ENCODE results near the gene AADACL4. TPM values are rescaled to one million over a fixed set of nuclear protein-coding genes. Genes with fewer than 3 reads are reported as not detected.

The AADACL4 gene
- total RNA-seq, 1 donor from 2014 or later = not detected

DNA sequence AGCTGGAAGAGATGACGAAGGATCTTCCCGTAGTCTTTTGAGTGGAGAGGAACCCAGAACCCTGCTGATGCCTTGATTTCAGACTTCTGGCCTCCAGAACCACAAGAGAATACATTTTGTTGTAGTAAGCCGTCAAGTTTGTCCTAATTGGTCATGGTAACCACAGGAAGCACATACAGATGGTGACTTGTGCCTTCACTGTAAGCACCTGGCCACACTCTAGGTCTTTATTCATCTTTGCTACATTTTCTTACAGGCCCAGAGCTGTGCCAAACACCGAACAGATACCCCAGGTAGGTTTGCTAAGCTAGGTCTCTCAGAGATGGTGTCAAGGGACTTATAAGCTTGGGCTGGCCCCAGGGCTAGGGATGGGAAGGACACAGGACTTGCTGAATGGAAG lies 30.7 kb upstream of the AADACL4 start:
- no peak for ATAC-seq

DNA sequence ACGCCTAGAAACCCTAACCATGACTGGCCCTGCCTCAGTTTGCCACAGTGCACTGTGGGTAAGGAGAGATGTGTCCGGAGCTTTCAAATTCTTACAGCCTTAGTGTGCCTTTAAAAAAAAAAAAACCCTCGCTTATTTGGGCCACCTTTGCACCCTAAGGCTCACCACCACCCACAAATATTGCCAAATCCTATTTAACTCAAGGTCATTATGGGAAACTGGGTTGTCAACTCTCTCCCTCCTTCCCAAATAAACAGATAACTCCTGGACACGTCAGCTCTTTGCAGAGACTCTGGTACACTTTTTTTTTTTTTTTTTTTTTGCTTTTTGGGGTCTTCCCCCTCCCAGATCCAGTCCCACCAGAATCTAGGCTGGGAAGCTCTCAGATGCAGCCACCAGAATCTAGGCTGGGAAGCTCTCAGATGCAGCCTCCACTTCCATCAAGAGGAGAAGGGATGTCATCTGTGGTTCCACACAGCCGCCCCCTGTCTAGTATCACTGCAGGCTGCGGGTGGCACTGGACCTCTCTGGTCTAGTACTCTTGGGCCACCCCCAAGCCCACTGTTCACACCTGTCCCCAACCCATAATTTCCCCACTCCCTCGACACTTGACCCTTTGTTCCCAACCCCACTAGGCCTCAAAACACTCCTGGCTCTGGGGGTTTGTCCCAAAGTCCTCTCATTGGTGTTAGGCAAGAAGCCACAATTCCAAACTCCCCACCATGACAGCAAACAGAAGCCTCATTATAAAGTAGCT lies 29.3 kb upstream of the AADACL4 start:
- ATAC-seq = no peak

DNA sequence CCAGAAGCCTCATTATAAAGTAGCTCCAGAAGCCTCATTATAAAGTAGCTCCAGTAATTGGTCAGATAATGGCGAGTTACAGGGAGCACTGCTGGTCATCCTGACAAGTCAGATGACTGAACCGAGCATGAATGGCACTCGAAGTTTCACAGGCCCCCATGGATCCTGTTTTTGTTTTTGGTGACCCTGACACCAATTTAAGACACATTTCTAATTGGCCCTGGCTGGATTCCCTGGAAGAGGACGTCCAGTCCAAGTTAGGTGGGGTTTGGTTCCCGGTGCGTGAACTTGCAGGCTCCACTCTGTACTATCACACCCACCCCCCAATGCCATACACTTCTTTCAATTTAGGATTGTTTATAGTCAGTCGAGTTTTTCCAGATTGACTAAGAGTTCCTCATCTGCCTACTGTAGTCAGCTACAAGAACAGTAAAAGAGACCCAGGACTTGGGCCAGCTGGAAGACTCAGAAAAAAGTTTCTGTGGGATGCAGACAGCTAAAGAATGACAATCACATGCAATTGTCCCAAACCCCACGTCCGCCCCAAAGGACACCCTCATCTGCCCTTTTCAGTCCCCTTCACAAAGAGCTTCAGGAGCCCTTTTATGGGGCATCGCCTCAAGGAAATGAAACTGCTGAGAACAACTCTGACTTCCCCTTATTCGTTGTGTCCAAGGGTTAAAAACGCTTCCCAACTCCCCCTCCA lies 28.6 kb upstream of the AADACL4 start:
- no peak for ATAC-seq

DNA sequence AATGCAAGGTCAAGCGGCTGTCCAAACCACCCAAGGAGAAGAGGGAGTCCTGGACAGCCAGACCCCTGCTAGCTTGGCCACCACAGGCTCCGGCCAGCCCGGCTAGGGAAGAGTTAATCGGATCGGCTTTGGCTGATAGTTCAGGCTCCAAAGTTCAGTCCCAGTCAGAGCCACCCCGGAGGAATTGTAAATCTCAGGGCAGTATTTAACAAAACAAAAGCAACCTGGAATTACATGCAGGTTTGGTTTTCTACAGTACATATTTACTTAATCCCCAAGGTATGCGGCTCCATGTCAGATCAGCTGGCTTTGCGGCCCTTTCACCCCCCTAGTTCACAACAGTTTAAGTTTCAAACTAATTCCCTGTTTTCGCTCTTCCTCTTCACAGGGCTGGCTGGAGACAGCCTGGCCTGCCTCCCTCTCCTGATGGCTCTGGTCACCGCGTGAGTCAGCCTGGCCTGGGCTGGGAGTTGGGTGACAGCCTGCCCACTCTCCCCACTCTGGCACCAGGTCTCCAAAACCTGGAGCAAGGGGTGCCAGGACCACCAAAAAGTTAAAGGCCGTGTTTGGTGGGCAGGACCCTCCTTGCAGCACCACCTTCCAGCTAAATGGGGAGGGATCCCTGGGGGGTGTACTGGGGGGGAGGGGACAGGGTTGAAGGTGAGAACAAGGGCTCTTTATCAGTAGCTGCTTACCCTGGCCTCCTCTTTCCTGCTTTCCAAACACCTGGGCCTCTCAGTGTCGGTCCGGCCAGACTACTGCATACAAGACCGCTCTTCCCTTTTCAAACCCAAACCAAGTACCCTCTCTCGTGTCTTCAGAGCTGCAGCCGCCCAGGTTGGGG lies 27.8 kb upstream of the AADACL4 start:
- no peak for ATAC-seq

DNA sequence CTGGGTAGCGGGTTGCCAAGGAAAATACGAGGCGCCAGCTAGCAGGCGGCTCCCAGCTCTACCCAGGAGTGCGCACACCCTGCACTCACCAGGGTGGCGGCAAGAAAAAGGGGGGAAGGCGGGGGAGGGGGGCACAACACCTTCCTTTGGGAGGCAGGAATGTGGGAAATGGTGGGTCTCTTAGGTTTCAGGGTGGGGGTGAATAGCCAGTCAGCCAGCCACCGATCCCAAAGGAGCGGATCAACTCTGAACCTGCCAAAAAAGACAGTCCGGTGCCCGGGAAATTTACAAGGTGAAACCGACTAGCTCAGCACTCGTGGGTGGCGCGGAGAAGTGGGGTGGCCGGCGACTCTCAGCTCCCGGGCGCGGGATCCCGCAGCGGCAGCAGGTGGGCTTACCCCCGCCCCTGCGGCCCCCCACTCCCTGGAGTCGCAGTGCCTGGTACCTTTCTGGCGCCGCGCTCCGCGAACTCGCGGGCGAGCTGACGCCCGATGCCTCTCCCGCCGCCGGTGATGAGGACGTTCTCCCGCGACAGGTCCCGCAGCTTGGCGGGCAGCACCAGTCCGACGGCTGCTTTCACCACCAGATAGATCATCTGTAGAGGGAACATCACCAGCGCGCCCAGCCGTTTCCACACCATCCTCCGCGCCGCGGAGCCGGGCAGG lies 27.0 kb upstream of the AADACL4 start:
- ATAC-seq = no peak

DNA sequence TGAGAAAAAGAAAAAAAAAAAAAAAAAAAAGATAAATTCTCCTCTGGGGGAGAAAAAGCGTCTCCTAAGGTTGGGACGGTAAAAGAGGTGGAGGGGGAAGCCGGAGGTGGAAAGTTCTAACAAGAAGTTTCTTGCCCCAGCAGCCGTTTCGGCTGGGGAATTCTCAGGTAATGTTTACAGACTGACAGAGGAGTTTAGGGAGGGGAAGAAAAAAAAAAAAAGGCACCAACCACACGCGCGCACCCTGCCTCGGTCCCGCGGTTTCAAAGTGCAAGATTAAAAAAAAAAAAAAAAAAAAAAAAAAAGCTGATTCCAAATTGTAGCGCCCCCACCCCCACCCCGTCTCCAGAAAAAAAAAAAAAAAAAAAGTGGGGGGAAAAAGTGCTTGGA lies 26.4 kb upstream of the AADACL4 start:
- ATAC-seq = no peak

DNA sequence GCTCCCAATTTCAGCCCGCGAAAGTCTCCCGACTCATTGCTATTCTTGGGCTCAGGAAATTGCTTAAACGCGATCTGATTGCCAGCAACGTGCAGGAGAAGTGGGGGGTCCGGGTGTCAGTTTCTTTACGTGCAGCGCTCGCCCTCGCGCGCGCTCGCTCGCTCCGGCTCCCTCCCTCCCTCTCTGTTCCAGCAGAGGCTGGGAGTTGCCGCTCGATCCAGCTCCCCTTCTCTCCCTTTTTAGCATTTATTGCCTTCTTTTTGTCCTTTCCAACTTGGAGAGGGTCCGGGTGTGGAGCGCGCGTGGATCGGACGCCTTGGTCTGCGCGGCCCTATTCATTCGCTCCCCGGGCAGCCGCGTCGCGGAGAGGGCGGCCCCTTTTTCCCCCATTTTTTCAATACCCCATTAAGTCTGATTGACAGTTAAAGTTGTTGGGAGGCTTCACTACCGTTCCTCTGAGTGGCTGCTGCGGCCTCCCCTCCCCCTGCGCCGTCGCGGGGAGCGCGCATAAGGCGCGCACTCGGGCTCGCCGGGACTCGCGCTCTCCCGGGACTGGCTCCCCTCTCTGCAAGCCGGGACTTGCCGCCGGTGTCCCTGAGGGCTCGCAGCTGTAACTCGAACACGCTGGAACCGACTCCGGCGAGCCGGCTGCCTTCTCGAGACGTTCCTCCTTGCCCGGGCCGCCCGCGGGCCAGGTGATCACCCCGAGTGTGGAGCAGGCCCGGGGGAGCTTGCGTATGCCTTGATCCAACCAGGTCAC lies 25.8 kb upstream of the AADACL4 start, which contains the start of gene DHRS3:
TSS of gene DHRS3 (minus strand) at position 310 of the 760 bp plus-strand sequence. CDS start 862 bp downstream, outside the sequence.
- ATAC-seq = peak; percentile 75

DNA sequence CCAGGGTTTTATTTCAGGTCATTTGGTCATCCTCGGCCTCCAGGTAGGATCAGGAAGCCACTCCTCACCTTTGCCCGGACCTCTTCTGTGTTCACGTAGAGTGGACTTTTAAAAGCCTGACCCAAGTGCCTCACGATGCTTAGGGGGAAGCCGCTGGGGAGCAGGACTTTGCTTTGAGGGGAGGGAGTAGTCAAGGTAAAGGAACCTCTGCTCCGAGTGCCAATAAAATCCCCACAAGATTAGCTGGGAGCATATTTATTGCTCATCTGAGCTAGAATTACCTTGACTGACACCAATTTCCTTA lies 25.3 kb upstream of the AADACL4 start:
- ATAC-seq = no peak

DNA sequence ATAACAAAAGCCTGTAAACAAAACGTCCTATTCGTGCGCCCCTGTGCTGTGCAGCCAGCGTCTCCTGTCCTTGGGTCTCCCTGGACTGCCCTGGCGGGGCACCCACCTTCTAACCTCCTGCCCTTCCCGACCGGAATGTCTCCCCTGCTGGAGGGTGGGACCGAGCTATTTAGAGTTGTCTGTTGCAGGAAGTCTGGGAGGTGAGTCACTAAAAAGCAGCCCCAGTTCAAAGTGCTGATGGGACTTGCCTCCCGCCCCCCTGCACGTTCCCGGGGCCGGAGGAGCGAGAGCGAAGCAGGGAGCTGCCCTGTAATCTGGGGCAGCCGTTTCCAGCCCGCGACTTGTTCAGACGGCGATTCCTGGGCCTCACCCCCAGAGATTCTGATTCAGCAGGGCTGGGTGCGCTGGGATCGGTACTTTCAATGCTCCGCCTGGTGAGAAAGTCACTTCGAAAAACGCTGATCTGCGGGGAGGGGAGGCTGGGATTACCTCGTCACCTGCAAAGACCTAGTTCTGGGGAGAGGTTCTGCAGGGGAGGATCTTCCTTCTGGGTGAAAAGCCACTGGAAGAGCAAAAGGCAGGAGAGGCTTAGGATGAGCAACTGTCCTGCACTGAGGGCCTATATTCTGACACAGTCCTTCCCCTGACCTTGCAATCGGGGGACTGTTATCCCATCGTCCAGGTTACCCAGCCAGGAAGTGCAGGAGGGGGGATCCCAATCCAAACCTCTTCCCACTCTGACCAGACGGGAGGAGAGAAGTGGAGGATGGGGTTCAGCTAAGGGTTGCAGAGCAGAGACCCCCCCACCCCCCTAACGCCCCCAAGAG lies 24.7 kb upstream of the AADACL4 start:
- ATAC-seq = peak; percentile 72

DNA sequence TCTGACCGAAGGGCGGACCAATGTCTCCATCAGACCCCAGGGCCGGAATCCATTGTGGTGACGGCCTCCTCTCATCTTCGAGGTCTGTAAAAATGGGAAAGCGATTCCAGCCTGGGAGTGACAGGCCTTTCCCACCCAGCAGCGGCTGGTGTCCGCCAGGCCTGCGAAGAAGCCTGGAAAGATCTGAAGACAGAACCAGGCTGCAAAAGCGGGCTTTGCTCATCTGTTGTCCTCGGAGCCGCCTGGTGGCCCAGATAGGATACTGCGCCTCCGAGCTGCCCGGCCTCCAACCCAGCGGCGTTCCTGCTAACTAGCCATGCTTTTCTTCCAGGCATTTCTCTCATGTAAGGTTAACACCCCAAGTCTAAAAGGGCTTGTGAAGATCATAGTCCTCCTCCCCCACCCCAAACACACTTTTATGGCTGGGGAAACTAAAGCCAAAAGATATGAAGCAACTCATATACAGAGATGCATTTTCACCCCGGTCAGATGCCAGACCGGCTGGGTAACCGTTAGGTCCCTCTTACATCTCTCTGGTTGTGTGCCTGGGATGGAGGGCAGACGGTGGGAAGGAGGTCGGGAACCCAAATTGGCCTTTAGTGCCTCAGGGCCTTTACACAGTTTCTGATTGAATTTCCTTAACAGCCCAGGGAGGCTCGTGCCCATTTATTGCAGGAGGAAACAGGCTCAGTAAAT lies 23.9 kb upstream of the AADACL4 start:
- peak; percentile 63 for ATAC-seq

DNA sequence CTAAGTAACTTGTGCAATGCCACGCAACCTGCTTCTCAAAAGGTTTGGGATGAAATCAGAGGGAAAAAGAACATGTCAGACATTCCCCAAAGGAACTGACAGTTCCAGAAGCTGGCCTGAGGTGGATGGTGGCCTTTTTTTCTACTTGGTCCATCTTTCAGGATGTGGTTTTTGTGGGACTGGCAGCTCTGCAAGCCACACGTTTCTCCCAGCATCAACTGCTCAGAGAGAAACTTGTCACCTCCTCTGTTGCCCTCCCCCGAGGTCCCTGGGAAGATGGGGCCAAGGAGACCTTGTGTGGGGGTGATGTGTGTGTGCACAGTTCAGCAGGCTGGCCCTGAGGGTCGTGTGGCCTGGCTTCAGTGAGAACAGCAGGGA lies 23.4 kb upstream of the AADACL4 start:
- no peak for ATAC-seq

DNA sequence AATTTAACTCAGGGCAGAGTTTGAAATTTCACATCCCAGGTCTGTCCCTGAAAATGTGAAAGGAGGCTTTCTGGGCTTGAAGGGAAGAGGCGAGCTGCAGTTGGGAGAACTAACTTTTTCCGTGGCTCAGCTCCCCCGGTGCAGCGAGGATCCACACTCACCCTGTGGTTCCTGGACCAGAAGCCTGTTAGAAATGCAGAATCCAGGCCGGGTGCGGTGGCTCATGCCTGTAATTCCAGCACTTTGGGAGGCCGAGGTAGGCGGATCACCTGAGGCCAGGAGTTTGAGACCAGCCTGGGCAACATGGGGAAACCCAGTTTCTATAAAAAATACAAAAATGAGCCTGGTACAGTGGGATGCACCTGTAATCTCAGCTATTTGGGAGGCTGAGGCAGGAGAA lies 23.0 kb upstream of the AADACL4 start:
- ATAC-seq = no peak

DNA sequence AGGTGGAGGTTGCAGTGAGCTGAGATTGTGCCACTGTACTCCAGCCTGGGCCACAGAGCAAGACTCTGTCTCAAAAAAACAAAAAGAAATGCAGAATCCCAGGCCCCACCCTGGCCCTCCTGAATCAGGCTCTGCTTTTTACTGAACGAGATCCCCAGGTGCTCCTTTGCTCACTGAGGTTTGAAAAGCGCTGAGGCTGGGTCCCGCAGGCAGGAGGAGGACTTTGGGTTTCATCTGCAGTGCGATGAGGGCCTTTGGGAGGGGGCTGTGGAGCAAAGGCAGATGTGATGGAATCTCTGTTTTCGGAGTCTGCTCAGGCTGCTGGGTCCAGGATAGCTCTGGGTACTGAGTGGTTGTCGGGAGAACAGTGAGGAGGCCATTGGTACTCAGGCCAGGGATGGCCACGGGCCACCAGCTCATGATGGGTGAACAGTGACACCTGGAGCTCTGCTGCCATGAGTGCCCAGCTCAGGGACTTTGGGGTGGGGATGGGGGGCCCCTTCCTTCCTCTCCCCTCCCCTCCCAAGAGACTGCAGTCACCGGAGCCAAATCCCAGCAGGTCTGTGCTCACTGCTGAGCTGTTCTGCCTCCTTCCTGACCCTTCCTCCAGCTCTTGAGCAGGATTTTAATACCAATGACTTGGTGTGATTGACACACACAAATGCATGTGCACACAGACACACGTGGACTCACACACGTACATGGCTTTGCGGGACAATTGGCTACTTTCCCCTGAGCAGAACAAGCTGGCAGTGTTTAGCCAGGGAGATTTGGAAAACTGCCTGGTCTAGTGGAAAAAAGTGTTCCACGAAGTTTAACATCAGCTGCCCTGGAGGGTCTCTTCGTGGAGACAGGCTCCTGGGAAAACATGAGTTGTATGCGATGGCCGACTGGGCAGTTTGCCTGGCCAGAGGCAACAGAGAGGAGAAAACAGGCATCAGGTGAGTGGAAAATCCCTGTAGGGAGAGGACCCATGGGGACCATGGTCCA lies 22.2 kb upstream of the AADACL4 start:
- ATAC-seq = no peak

DNA sequence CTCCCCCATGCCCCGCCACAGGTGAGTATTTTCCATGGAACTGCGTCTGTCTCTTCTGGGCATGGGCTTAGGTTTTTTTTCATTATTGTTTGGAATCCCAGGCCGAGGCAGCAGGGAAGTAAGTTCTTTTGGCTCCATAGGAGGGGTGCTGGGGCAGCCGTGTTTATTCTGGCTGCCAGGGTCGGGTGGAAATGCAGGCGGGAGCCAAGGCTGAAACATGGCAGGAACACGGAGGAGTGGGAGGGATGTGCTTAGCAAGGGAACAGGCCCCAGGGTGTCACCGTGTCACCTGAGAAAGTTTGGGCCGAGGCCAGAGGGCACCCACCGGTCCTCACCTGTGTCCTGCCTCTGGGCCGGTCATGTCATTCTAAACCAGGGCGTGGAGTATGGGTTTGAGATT lies 21.4 kb upstream of the AADACL4 start:
- no peak for ATAC-seq

DNA sequence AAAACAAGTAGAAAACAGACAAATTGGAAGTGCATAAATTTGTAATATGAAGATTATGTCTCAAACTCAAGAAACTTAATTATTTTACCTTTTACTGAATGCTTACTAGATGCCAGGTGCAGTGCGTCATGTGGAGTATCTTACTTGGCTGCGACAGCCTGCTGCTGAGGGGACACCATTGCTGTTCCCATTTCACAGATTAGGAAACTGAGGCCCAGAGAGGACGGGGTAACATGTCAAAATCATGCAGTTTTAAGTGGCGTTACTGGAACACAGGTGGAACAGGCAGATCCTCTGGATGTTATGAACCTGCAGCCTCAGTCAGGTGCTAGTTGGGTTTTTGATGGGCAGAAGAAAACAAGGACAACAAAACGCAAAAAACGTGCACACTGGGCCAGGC lies 18.6 kb upstream of the AADACL4 start:
- ATAC-seq = no peak

DNA sequence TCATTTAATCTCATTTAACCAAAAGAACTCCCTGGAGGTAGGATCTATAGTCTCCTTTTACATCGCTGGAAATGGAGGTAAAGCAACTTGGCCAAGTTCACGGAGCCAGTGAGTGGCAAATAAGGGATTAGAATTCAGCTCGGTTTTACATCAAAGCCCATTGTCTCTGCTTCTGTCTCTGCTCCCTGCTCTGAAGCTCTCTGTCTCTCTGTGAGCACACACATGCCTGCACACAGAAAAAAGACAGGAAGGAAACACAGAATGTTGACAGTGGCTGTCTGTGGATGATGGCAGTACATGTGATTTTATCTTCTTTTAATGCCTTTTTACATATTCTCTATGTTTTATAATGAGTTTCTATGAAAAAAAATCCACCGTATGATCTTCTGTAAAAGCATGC lies 17.0 kb upstream of the AADACL4 start:
- ATAC-seq = no peak

DNA sequence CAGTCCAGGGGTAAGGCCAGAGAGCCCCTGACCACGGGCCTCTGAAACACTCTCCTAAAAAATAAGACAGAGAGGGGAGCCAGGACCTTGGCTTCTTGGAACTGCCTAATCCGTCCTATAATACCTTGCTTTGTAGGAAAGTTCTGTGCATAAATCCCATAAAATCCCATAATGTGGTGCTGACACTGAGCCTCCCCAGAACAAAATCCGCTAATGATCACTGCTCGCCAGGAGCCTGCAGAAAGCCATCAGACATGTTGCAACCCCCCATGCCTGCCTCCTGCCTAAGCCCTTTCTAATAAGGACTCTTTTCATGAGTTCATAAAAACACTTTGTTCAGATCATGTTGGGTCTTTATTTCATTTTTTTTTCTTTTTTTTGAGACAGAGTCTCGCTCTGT lies 16.6 kb upstream of the AADACL4 start:
- no peak for ATAC-seq

DNA sequence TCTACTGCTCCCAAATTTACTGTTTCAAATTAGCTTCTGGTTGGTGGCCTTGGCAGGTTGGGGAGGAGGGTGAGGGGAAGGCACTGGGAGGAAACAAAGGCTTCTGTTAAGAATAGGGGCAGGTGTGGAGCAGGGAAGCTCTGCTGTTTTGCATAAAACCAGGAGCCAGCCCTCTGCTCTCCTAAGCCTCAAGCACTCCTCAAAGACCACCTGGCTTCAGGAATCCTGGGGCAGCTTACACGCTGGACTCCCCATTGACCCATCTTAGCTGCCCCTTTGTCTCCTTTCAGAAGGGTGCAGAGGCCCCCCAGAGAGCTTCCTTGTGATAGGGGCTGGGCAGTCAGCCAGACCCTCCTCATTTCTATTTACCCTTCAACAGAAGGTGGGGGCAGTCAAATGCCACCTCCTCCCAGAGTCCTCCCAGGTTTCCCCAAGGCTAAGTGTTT lies 14.4 kb upstream of the AADACL4 start:
- ATAC-seq = no peak
